ENCODE results near the gene DNAH17. TPM values are rescaled to one million over a fixed set of nuclear protein-coding genes. Genes with fewer than 3 reads are reported as not detected.

The DNAH17 gene
- total and polyA plus RNA-seq, 2 of the 13 experiments (the other 11 are each of a cell fraction or from before 2014, with no cell fraction given) = 0.86 to 1.6 TPM

GRCh38 chr17:78494696-78495330 is 82.4 kb downstream of the DNAH17 start (continued):
- TF ChIP-seq SNAI1 (CRISPR knock-in tag; IDR thresholded peaks at IDR 0.05; ENCODE audit: borderline replicate concordance) (no peak), ZNF30 (CRISPR knock-in tag; IDR thresholded peaks at IDR 0.05) (no peak), SKIL (CRISPR knock-in tag; IDR thresholded peaks at IDR 0.05; ENCODE audit: borderline replicate concordance) (no peak), CSRNP1 (CRISPR knock-in tag; IDR thresholded peaks at IDR 0.05) (no peak), ZNF350 (CRISPR knock-in tag; IDR thresholded peaks at IDR 0.05; ENCODE audit: borderline replicate concordance, low read depth) (no peak), TIGD3 (CRISPR knock-in tag; IDR thresholded peaks at IDR 0.05; ENCODE audit: borderline replicate concordance) (no peak)

All from HepG2 (cell line).